ENCODE measurements around the gene UPK2.

UPK2 gene

DNA sequence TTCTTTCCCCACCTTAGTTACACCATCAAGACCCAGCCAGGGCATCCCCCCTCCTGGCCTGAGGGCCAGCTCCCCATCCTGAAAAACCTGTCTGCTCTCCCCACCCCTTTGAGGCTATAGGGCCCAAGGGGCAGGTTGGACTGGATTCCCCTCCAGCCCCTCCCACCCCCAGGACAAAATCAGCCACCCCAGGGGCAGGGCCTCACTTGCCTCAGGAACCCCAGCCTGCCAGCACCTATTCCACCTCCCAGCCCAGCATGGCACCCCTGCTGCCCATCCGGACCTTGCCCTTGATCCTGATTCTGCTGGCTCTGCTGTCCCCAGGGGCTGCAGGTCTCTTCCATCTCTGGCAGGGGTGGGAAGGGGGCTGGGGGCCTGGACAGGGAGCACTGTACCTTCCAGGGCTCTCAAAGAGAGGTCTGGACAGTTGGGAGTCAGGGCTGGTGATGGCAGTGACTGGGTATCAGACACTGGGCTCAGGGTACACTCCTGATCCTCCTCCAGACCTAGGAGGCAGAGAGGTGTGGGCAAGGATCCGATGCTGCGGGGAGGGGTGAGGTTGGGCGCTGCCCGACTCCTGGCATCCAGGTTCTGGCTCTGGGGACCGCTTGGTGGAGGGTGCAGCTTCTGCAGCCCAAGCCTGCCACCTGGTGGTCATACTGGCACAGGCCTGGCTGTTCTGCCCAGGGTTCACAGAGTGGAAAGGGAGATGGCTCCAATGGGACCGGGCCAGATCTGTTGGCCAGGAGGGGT lies at the start of gene UPK2:
UPK2 (plus strand) TSS at position 205 of the 753 bp plus-strand sequence; CDS start at position 258, 53 bp downstream.
- no peak for FAIRE-seq

DNA sequence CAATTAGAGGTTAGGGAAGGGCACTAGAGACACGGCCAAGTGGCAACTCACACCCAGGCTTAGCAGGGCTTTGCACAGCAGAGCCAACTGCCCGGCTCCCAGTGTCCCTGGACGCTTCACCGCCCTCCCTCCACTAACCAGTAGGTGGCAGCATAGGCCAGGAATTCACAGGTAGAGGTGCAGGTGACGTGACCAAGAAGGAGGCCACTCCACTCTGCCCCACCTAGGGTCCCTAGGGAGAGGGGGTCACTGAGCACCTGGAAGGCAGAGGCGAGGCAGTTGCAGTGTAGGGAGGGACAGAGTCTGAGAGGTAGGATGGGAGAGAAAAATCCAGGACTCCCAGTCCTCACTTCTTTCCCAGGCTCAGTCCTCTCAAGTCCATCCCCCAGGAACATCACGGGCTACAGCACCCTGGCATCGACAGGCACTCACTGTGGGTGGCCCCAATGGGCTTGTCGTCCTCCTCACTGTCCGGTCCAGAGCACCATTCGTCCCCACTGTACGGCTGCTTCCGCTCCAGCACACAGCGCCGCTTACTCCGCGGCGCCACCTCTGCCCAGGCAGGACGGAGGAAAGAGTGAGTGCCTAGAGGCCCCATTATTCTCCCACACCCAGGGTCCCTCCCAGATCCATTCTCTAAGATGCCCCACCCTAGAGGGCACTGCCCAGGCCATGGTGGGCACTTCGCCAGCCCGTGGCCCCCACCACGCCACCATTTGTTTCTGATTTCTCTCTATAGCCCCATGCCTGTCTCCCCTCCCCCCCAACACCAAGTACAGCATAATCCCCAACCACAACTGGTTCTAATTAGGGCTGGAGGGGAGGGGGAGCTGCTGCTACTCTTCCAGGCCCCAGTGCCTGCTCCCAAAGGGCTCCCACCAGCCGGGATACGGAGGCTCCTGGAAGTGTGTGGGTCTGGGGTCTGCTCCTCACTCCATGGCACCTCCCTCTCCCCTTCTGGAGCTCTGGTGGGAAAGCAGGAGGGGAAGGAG lies 48.8 kb upstream of the UPK2 start:
- peak; percentile 64 for FAIRE-seq

DNA sequence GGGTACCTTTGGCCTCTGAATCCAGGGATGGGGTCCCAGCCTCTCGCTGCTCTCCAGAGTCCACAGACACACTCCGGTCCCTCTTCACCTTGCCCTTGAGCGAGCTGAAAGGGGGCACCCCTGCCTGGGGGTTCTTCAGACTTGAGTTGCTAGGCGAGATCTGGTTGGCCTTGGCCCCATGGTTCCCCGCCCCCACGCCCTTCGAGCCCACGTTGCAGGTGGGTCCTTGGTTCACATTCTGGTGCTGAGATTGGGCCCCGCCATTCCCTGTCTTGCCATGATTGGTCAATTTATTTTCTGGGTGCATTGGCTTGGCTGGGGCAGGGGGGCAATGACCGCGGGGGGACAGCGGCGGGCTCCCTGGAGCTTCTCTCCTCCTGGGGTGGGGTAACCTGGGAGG lies 47.8 kb upstream of the UPK2 start:
- no peak for FAIRE-seq

DNA sequence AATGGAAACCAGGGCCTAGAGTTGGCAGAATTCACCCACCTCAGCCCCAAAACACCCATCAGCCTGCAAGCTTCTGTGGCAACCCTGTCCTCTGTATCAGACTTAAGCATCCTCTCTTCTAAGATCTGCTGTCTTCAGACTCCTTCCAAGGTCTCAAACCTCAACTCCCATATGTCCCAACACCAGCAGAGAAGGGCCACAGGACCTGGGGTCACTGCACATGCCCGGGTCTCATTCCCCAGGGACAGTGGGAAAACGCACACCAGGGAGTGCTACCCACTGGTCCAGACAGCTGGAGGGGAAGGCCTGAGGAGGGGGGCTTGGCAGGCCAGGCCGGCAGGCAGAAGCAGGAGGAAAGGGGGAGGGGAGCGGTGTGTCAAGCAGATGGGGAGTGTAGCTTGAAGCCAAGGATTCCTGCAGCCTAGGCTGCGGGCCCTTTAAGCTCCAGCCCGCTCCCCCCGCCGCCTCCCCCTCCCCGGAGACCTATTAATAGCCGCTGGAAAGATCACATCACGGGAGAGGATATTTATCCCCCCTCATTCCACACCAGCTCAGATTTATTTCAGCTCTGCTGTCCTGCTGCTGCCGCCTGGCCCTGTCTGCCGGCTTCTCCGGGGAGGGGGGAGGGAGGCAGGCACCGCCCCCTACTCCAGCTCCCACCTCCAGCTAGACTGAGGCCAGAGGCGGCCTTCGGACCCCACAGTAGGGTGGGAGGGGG lies 47.0 kb upstream of the UPK2 start:
- no peak for FAIRE-seq

DNA sequence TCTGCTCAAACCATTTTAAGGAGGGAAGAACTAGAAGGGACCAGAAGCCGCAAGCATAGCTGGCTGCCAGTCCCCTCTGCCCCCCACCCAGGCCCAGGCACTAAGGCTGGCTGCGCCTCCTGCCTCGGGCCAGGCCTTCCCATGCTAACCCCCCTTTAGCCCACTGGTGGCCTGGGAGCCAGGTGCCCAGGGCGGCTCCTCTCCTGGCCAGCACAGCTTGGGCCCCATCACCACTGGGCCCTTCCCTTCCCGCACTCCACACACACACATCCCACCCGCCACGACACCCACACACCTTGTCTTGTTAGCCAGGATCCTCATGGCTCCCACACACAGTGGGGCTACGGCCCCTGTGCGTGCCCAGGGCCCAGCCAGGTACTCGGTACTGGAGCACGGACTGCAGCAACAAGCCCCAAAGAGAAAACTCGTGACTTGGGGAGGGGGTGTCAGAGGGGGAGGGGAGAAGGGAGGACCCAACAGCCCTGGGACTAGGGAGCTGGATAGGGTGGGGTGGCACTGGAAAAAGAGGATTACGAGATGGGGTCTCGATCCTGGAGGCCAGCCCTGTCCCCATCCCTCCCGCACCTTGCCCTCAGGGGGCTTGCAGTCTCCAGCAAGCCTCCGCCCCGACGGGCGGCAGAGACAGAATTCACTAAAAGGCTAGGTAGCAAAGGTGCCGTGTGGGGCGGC lies 46.3 kb upstream of the UPK2 start:
- FAIRE-seq = no peak

DNA sequence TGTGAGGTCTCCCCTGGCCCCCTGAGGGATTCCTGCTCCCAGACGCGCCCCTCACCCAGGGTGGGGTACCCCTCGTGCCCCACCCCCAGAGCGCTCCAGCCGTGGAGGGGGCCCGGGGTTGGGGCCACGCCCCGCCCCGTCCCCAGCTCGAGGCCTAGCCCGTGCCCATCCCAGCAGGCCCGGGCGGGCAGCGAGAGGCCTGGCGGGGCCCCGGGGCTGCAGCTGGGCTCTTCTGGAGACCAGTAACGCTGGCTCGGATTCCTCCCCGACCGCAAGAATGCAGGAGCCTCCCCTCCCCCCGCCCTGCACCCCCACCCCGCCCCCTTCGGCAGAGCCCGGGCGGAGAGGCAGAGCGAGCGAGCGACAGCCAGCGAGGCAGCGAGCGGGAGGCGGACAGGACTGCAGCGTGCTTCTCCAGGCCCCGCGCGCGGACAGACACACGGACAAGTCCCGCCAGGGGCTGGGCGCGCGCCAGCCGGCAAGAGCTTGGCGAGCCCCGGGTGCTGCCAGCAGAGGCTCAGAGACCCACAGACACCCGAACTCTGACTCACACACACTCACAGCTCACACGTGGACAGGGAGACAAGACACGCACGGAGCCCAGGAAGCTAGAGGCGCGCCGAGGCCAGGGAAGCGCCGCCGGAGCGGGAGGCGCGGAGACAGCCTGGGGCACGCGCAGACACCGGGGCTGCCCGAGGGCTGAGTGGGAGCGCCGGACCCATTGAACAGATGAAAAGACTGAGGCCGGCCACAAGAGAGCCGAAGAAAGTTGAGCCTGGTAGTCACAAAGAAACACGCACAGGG lies 45.6 kb upstream of the UPK2 start:
- no peak for FAIRE-seq

DNA sequence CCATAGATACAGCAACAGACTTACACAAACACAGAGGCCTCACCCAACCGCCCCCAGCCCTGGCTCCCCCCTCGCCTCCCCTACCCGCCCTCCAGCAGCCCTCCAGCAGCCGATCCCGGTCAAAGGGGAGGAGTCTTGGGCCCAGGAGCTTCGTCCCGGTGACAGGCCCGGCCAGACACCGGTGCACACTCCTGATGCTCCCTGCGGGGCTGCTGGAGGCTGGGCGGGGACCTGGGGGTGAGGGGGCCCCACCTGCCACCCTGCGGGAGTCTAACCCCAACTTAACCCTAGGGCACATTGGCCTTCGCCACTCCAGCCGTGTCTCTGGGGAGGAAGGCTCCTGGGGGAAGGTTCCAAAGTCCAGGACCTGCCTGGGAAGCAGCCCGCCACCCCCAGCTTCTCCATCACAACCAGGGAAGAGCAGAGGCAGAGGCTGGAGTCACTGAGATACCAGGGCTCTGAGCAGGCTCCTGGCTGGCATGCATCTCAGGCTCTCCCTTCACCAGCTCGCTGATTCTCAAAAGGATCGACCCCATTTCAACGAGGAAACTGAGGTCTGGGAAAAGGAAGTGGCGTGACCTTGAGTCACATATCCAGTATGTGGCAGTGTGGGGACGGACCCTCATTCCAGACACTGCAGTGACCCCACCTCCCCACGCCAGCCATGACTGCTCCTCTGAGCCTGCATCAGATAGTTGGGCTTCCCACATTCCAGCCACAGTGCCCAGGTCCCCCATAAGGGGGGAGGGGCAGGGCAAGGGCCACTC lies 44.8 kb upstream of the UPK2 start:
- no peak for FAIRE-seq

DNA sequence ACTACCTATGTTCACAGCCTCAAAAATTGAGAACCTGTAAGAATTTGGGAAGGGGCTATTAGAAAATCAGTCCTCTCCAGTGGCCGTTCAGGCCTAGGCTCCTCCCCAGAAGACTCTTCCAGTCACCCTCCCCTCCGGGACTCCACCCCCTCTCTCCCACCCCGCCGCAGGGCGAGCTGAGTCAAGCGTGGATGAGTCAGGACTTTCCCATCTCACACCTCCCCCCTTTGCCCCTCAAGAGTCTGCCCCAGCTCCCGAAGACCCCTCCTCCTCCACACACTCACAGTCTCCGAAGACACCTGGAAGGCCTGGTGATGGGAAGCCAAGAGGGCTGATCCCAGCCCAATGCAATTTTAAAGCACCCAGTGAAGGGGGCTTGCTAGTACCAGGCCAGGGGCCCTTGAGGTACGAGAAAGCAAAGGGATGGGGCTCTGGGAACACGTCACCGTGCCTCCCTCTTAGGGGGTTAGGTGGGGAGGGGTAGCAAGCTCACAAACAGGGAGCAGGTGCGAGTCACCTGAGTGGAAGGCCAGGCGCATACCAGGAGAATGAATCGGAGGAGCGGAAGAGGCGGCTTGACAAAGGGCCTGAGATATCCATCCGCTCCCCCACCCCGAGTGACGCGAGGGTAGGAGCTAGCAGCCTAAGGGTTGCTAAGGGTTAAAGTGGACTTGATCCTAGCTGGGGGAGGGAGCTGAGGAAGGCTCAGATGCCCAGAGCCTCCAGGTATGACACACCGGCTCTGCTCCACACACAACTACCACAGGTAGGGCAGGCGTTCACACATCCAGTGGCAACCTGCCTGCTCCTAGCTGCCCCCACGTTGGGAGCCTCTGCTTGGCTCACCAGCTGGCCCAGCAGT lies 44.0 kb upstream of the UPK2 start:
- no peak for FAIRE-seq

DNA sequence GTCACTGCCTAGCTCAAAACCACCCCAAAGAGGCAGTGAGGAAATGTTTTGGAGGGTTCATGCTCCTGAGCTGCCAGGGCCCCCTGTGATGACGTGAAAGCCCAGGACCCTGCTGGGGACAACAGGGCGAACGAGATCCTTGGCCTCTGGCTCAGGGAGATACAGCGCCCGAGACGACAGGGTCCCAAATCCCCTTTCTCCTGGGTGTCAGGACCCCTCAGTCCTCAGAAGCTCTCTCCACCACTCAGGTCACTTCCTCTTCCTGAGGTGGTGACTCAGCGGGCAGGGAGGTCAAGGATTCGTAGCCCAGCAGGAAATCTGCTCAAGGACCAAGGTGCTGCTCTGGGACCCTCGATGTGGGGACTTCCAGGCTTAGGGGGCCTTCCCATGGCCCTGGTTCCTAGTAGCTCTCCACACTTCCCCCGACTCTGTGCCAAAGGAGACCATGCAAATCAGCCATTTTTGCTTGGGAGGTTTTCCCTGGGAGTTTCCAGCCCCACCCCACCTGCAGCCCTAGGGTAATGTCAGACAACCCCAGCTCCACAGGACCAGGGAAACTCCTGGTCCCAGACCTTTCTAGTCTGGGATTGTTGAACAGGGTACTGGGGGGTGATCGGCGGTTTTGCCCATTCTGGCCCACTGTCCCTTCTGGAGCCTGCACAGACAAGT lies 43.2 kb upstream of the UPK2 start:
- FAIRE-seq = no peak

DNA sequence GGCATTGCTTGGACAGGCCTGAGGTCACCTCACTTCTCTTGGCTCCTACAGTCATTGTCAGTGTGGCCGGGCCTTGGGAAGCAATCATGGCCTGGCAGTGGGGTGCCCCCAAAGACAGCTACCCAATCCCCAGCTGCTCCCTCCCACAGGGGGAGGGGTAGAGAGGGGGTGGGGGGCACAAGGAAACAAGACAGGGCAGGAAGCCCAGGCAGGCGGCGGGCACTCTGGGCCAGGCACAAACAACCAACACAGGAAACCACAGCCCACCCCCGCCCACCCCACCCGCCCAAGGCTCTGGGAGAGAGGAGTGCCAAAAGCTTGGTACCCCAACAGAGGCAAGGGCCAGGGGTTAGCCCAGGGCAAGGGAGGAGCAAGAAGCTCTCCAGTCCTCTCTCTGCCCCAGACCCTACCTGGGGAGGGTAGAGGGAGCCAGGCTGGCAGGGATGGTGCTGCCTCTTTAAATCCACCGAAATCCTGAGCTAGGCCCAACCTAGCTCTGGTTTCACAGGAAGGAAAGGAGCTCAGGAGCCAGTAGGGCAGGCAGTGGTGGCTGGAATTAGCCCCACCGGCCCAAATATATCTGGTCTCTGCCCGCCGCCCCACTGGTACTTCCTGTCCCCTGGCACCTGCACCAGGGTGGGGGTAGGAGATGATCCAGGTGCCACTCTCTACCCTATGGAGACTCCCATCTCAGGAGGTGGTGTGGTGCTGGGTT lies 42.5 kb upstream of the UPK2 start:
- no peak for FAIRE-seq

DNA sequence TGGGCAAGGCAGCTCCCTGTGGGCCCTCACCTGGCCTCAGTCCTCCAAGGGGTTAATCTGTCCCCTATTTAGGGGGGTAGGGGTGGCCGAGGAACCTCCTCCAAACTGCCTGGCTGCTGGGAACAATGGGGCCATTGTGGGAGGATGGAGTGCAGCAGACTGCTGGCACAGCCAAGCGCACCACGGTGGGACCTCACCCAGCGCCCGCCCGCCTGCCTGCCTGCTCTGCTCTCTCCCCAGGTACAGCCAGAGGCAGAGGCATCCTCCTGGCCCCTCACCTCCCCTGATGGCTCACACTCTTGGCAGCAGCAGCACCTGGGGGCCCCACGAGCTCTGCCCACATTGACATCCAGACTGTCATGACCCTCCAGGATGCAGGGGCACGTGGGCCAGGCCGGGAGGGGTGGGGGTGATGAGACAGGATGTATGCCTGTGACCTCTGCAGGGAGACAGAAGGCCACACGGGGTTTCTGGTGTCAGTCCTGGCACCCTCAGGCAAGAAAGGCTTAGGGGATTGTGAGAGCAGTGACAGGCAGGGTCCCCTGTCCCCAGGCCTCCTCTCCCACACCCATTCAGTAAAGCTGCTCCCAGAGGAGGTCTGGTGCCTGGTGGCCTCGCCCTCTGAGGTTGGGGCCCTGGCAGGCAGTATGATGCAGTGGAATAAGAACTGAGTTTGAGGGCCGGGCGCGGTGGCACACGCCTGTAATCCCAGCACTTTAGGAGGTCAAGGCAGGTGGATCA lies 41.8 kb upstream of the UPK2 start:
- FAIRE-seq = no peak

DNA sequence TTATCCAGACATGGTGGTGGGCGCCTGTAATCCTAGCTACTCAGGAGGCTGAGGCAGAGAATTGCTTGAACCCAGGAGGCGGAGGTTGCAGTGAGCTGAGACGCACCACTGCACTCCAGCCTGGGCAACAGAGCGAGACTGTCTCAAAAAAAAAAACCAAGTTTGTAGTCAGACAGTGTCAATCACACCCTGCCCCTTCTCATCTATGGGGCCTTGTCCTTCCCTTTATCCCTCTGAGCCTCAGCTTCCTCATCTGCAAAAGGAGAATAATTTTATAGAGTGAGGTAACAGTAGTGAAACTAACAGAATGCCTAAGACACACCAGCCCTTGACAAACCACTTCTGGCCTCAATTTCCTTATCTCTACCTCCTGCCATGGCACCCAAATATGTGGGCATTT lies 41.1 kb upstream of the UPK2 start:
- FAIRE-seq = no peak

DNA sequence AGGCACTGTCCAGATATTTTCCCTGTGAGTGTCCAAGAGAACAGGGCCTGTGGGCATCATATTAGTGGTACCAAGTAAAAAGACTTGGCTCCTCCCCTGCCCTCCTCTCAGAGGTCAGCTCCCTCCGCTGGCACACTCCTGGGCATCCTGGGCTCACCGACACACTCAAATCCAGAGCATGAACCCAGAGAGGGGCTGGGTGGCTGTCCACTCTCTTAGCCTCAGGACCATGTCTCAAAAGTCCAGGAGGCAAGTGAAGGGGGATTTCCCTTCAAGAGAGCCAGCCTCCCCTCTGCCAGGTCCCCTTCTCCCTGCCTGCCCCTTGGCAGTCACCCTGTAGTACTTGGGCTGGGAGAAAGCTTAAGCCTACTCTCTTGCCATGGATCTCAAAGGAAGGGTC lies 40.7 kb upstream of the UPK2 start:
- no peak for FAIRE-seq

DNA sequence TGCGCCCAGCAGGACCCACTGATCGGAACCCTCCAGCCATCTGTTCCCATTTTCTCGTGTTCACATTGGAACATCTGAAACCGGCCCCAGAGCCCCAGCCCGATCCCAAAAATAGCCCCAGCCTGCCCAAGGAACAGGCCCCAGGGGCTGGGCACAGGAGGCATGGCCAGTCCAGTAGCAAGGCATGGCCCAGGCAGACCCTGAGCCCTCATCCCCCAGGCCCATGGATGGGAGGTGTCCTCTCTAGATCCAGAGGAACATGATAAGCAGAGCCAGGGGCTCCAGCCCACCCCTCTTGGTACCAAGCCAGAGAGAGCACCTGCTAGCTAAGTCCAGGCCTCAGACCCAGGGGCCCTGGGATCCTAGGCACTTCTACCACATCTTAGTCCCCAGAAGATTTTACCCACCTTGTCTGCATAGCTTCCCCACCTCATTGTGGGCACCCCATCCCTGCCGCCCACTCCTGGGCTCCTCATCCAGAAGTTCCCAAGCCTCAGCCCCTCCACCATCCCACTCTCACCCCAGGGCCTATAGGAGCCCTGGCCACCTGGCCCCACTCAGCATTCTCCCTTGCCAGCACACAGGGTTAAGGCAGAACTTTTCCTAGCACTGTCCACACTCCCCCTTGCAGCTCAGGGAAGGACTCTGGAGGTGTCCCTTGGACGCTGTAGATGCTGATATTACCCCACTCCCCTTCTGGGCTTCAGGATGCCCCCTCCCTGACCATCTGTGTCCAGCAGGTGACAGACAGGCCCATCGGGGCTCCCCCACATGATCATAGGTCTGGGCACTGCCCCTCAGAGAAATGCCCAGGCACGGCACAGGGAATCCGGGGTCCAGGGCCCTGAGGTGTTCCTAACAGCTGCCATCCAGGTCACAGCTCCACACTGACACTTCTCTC lies 39.9 kb upstream of the UPK2 start:
- no peak for FAIRE-seq

DNA sequence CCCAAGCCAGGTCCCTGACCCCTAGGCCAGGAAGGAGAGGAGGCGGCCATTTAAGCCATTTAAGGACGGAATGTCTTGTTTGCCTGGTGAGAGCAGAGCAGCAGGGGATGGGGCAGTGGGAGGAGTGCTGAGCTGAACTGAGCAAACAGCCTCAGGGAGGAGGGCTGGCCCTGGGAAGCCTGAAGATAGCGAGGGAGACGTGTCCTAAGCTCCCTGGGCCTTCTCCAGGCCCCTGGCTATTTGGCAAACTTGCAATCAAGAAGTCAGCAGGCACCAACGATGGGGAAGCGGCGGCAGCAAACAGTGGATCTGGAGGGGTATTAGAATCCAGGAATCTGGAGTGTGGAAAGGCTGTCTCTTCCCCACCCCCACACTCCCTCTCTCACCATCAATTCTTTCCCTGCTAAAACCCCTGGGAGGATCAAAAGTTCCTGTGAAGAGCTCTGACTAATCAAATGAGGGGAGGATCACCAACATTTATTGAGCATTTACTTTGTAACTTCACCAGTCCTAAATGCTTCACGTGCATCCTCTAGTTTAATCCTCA lies 39.2 kb upstream of the UPK2 start:
- FAIRE-seq = no peak

DNA sequence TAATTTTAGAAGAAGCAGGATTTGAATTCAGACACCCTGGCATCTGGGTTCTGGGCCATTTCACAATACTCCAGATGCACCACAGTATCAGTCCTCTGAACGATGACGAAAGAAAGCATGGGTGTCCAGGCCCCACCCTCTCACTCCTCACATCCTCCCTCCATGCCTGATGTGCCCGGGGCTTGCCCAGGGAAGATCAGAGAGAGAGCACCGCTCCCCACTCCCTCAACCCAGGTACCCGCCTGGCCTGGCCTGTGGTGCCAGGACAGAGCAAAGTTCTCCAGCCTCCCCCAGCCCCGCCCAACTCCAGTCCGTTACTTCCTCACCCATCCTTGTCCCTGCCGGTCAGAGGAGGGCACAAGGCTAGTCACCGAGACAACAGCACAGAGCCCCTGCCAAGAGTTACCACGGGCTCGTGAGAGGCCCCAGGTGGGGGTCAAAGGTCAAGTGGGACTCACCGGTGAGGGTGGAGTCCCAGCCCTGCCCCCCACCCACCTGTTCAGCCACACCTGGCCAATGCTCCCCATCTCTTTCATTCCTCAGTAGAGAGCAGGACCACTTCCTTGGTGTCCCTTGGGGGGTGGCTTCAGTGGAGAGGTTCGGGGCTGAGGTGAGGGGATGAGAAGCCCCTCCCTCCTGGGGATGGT lies 38.5 kb upstream of the UPK2 start:
- no peak for FAIRE-seq

All from islet of Langerhans (tissue), 1 donor.